Calu3 (cell line): ENCODE measurements around the gene CDCA7L. TPM values are rescaled to one million over a fixed set of nuclear protein-coding genes. Genes with fewer than 3 reads are reported as not detected.

ENCODE experiments used
- BruUV-seq: library from RNA; stranded (reverse); fragments of 400-500 nt; replicated peaks from 2 replicates; lab custom pipeline; 2021; lab: Mats Ljungman, UMichigan
- CTCF ChIA-PET: fragments of 300-600 bp; sonication (Branson Sonifier 250); formaldehyde crosslinking; loops from one replicate; lab custom pipeline; 2022; ENCODE audit warnings: antibody characterized with exemption; lab: Charles Lee
- DNase-seq: peaks from one replicate; pipeline ENCODE4 v3.0.0; 2022
- H3K27ac Mint-ChIP-seq: one replicate; pipeline ENCODE4 v1.8.0; 2022; ENCODE audit warnings: mixed read lengths; ENCODE audit not compliant: unreplicated experiment
- H3K27me3 Mint-ChIP-seq: one replicate; pipeline ENCODE4 v1.8.0; 2022; ENCODE audit warnings: mixed read lengths; ENCODE audit not compliant: unreplicated experiment
- H3K36me3 Mint-ChIP-seq: one replicate; pipeline ENCODE4 v1.8.0; 2022; ENCODE audit warnings: mild to moderate bottlenecking, moderate library complexity, mixed read lengths; ENCODE audit not compliant: insufficient read depth, unreplicated experiment
- H3K4me1 Mint-ChIP-seq: one replicate; pipeline ENCODE4 v1.8.0; 2022; ENCODE audit warnings: mild to moderate bottlenecking, low read depth, mixed read lengths; ENCODE audit not compliant: unreplicated experiment
- H3K4me3 Mint-ChIP-seq: one replicate; pipeline ENCODE4 v1.8.0; 2022; ENCODE audit warnings: mild to moderate bottlenecking, low read depth, moderate library complexity, mixed read lengths; ENCODE audit not compliant: unreplicated experiment
- H3K9me3 Mint-ChIP-seq: one replicate; pipeline ENCODE4 v1.8.0; 2022; ENCODE audit warnings: low read depth, mixed read lengths; ENCODE audit not compliant: unreplicated experiment
- intact Hi-C: fragments of 100-400 bp; cut with micrococcal nuclease; formaldehyde crosslinking; loops from one replicate; pipeline ENCODE4 v1.10.0; 2022; ENCODE audit not compliant: unreplicated experiment
- total RNA-seq: library from RNA; stranded (reverse); gene quantifications from 2 replicates; pipeline ENCODE4 v1.2.3, GENCODE V29; 2022
- TF ChIP-seq, protein P1 (sequence below): fragments of 200-600 bp; IDR thresholded peaks from one replicate; pipeline ENCODE4 v1.8.0; 2022; ENCODE audit warnings: antibody characterized with exemption; ENCODE audit not compliant: unreplicated experiment

Gene CDCA7L
- total RNA-seq, 1 experiment from 2014 or later = 76.3 TPM

DNA sequence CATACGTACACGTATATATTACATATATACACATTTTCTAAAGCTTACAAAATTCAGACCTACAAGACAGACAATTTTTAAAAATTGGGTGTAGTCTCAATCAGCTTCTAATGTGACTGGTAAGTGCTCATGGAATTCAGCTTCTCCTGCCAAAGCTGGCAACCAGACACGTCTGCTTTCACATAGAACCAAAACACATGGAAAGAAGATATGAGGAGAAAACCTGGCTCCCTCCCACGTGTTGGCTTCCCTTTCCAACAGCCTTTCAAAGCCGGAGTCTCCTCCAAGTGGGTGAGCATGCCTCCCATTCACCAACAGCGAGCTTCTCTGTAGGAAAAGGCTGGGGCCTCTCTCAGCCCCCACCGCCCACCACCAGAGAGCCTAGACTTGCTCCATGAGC lies 33.4 kb downstream of the CDCA7L start:
- TF ChIP-seq, protein P1, sequence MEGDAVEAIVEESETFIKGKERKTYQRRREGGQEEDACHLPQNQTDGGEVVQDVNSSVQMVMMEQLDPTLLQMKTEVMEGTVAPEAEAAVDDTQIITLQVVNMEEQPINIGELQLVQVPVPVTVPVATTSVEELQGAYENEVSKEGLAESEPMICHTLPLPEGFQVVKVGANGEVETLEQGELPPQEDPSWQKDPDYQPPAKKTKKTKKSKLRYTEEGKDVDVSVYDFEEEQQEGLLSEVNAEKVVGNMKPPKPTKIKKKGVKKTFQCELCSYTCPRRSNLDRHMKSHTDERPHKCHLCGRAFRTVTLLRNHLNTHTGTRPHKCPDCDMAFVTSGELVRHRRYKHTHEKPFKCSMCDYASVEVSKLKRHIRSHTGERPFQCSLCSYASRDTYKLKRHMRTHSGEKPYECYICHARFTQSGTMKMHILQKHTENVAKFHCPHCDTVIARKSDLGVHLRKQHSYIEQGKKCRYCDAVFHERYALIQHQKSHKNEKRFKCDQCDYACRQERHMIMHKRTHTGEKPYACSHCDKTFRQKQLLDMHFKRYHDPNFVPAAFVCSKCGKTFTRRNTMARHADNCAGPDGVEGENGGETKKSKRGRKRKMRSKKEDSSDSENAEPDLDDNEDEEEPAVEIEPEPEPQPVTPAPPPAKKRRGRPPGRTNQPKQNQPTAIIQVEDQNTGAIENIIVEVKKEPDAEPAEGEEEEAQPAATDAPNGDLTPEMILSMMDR = no peak
- Mint-ChIP-seq H3K36me3 (peaks cover 17% of the 10 kb centered on the region), H3K4me3 (no peak overlapping the region), H3K27me3 (no peaks in the 10 kb centered on the region), H3K4me1 (no peaks in the 10 kb centered on the region), H3K27ac (no peak overlapping the region), H3K9me3 (no peaks in the 10 kb centered on the region)
- no TSS peak for BruUV-seq
- no peak for DNase-seq
- CTCF ChIA-PET = interaction anchor here (0.6 to 1.1 kb wide), 5 partner anchors 12 to 277 kb away, joined by 3 to 4 read pairs (median 3); no protein-coding TSS in a partner anchor
- intact Hi-C loops = no loop called here

DNA sequence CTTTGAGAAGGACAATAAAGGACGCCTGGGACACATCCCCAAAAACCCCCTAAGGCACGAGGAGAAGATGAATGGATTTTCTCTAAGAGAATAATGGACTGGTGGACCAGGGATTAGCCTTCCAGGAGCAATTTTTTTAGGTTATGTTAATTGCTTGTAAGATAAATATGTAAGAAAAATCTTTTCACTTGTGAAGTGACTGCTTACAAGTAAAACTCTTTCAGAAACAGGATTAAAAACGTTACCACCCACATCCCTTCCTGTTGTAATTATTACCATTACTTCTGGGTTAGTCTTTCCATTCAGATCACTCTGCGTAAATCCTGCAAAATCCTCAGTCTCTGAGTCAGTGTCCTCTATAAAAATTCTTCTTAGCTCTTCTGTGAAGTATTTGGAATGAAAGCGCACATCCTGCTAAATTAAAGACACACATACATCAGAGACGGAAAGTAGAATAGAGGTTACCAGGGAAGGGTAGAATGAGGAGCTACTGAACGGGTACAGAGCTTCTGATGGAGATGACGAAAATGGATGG lies 34.3 kb downstream of the CDCA7L start:
- Mint-ChIP-seq H3K9me3 (no peaks in the 10 kb centered on the region), H3K27me3 (no peaks in the 10 kb centered on the region), H3K27ac (no peak overlapping the region), H3K4me3 (no peak overlapping the region), H3K36me3 (peaks cover 18% of the 10 kb centered on the region), H3K4me1 (no peaks in the 10 kb centered on the region)
- TF ChIP-seq, protein P1 = no peak
- CTCF ChIA-PET = interaction anchor here (0.6 to 1.0 kb wide), 5 partner anchors 10 to 278 kb away, joined by 3 to 4 read pairs (median 3); no protein-coding TSS in a partner anchor
- no peak for DNase-seq
- no TSS peak for BruUV-seq
- intact Hi-C loops = no loop called here

DNA sequence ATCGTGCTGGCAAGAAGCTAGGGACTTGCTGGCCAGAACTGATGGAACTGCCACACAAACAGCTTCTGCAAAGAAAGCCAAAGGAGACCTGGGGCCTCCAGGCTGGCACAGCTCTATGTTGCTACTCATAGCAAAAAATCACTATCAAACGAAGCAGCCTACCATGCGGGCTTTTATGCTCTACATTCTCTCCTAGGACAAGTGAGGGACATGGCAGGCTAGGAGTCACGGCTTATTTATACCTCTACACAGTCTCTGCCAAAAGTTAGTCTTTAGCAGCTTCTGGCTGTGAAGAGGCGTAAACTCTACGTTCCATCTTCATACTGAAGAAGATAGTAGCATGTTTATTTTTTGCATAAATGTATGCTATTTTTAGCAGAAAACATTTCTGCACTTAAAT lies 35.4 kb downstream of the CDCA7L start:
- H3K27me3 Mint-ChIP-seq = no peaks in the 10 kb centered on the region
- H3K27ac Mint-ChIP-seq = no peak overlapping the region
- H3K9me3 Mint-ChIP-seq = no peaks in the 10 kb centered on the region
- no peak for DNase-seq
- CTCF ChIA-PET = no interaction called here
- TF ChIP-seq, protein P1 = no peak
- no peaks in the 10 kb centered on the region for H3K4me1 Mint-ChIP-seq
- no TSS peak for BruUV-seq
- H3K4me3 Mint-ChIP-seq = no peak overlapping the region
- H3K36me3 Mint-ChIP-seq = peaks cover 20% of the 10 kb centered on the region
- intact Hi-C loops = no loop called here

DNA sequence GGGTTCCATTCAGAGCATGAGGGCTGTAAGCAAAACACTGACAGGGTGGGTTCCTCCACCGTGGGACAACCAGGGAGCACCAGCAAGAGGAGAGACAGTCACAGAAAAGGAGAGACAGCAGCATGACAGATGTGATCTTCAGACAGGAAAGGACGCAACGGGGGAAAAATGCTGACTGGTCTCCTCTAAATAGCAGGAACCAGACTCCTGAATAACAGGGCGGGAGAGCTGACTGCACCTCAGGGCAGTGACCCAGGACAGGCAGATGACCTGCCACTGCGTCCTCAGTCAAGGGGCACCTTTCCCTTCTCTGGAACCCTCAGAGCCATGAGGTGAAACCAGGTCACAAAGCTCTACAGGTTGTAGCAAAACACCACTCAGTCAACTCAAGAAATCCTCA lies 37.0 kb downstream of the CDCA7L start:
- BruUV-seq = no TSS peak
- H3K27ac Mint-ChIP-seq = no peak overlapping the region
- CTCF ChIA-PET = no interaction called here
- TF ChIP-seq, protein P1 = no peak
- no peaks in the 10 kb centered on the region for H3K9me3 Mint-ChIP-seq
- DNase-seq = no peak
- no peaks in the 10 kb centered on the region for H3K27me3 Mint-ChIP-seq
- no peak overlapping the region for H3K4me3 Mint-ChIP-seq
- H3K4me1 Mint-ChIP-seq = no peaks in the 10 kb centered on the region
- H3K36me3 Mint-ChIP-seq = peaks cover 16% of the 10 kb centered on the region
- intact Hi-C loops = no loop called here
